T-helper 2 cell (primary cell): Measurements from ENCODE around the gene PPFIA1.

Experiments used
- DNase-seq, 5 experiments: peaks; one replicate each; pipeline versions ENCODE4 v3.0.0 to v3.0.0-alpha.2; 2012 to 2022
- total RNA-seq, 2 donors: gene quantifications; one replicate each; lab custom pipeline; 2026; lab: John Stamatoyannopoulos, UW

PPFIA1 gene
- total RNA-seq, result 57.1 to 59.3 reads per million in 2 donors

GRCh38 chr11:70270104-70270876 lies at the start of gene PPFIA1:
PPFIA1 (plus strand) TSS chr11:70270690; CDS start chr11:70272173, 1,483 bp downstream.
- peak; percentile 90 to 95 (median 94) for DNase-seq

DNA sequence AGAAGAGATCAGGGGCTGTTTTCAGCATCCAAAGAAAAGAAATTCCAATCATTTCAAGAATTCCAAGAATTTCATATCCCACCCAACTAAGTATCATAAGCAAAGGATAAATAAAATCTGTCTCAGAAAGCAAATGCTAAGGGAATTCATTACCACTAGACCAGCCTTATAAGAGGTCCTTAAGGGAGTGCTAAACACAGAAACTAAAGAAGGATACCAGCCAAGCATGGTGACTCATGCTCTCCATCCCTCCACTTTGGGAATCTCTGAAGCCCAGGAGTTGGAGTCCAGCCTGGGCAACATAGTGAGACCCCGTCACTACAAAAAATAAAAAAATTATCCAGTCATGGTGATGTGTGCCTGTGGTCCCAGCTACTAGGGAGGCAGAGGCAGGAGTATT lies 49.6 kb upstream of the PPFIA1 start:
- no peak for DNase-seq

- DNase-seq, result no peak
Measured at GRCh38 chr11:70225681-70226177, 44.8 kb upstream of the PPFIA1 start.

- DNase-seq, result no peak
Measured at GRCh38 chr11:70226183-70226582, 44.3 kb upstream of the PPFIA1 start.

GRCh38 chr11:70226967-70227366 lies 43.5 kb upstream of the PPFIA1 start:
- no peak for DNase-seq

GRCh38 chr11:70229737-70230136 lies 40.8 kb upstream of the PPFIA1 start:
- no peak for DNase-seq

DNA sequence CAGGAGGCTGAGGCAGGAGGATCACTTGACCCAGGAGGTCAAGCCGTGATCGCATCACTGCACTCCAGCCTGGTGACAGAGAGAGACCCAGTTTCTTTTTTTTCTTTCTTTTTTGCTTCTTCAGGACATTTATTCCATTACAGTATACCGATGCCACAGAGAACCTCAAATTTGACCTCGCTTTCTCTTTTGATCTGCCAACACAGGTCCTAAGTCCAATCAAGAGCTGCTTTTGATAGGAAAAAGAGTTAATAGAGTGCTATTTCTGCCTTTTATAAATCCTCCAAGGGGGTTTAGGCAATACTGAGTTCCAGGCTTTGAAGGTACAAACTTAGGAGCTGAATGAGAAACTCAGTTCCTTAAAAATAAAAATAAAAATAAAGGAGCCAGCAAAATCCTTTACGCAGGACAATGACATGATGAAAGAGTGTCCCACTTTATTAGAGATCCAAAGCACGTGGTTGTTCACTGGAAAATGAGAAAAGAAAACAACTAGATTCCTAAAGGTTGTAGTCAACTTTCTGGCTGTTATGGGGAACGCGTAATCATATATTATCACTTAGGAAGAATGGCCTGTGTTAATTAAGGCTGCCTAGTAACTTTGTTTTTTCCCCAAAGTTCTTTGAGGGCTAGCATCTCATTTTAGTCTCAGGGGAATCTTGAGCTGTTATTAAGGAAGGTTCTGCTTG lies 40.2 kb upstream of the PPFIA1 start:
- no peak for DNase-seq

- no peak for DNase-seq
Measured at GRCh38 chr11:70230840-70231710, 39.4 kb upstream of the PPFIA1 start.

GRCh38 chr11:70233034-70233433 lies 37.5 kb upstream of the PPFIA1 start:
- DNase-seq, result no peak

- no peak for DNase-seq
Measured at GRCh38 chr11:70233511-70233934, 37.0 kb upstream of the PPFIA1 start.

- DNase-seq, result no peak
Measured at GRCh38 chr11:70233962-70234361, 36.5 kb upstream of the PPFIA1 start.

GRCh38 chr11:70240337-70240736 lies 30.2 kb upstream of the PPFIA1 start:
- DNase-seq, result no peak

DNA sequence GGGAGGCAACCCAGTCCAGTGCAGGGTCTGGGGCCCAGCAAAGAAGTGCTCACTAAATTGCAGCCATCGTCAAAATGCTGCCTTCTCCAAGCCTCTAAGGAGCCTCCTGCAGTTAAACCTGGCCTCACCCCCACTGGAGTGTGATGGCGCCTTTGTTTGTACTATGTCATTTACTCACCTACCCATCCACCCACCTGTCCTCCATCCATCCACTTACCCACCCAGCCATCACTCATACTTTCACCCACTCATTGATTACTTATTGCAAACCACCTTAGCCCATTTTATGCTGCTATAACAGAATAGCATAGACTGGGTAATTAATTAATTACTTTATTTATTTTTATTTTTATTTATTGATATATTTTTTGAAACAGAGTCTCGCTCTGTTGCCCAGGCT lies 28.8 kb upstream of the PPFIA1 start:
- DNase-seq, result no peak

- no peak for DNase-seq
Measured at GRCh38 chr11:70242885-70243284, 27.6 kb upstream of the PPFIA1 start.

DNA sequence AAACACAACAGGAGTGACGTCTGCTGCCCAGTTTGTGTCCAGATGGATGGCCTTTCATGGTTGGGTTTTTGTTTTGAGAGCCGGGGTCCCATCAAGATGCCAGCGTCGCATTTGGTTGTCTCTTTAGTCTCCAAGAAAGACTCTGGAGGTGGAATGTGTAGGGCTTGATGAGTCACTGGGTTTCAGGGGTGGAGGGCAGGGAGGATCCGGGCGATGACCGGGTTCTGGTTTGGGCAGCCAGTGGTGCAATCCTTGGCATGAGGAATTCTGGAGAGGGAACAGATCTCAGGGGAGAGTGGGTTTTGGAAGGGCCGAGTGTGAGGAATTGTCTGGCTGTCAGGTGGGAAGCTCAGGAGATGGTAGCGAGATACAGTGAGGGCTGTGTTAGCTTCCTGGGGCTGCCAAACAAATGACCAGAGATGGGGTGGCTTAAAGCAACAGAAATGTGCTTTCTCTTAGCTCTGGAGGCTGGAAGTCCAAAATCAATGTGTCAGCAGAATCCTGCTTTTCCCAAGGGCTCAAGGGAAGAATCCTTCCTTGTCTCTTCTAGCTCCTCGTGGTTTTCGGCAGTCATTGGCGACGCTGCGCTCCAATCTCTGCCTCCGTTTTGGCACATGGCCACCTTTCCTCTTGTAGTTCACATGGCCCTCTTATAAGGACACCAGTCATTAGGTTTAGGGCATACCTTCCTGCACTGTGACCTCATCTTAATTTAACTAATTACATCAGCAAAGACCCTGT lies 26.4 kb upstream of the PPFIA1 start:
- no peak for DNase-seq

DNA sequence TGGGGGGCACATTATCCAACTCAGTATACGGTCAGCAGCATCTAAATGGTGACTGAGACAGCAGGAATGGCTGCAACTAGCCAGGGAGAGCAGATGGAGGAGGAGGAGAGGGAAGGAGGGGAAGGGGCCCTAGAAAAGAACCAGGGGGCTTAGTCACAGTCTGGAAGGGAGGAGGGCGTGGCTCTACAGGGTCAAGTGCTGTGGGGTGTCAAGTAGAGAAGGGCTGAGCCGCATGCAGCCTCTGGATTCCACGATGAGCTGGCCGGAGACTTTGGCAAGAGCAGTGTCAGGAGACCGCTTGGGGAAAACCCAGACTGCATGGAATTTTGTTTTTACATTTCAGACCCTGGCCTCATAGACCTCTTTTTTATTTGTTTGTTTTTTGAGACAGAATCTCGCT lies 25.8 kb upstream of the PPFIA1 start:
- DNase-seq, result no peak

DNA sequence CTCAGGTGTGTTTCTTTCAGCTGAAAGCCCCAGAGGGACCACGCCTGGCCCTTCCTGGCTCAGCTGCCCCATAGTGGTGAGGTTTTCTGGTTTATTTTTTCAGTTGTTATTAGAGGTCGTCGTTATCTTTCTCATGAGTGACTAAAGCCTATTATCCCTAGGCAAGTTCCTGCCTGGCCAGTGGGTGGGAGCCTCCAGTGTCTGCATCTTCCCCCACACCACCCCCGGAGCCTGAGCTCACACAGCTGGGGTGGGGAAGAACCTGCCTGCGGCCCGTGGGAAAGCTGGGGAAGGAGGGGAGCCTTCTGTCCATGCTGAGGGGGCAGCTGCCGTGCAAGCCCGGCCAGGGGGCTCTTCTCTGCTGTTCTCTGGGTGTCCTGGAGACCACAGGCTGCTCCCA lies 24.3 kb upstream of the PPFIA1 start:
- no peak for DNase-seq

- DNase-seq, result no peak
Measured at GRCh38 chr11:70247042-70247709, 23.3 kb upstream of the PPFIA1 start.

DNA sequence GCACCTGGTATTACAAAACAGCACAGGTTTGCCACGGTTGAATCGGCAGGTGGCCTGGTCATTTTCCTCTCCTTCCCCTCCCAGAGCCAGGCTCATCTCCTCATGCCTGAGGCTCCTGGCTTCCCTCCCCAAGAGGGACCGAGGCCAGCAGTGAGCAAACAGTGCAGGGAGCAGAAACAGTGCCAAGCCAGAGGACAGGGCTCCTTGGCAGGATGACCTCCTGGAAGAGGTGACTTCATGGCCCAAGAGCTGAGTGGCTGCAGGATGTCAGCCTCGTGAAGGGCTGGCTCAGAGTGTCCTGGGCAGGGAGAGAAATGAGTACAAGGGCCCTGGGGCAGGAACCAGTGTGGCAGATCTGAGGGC lies 22.8 kb upstream of the PPFIA1 start:
- no peak for DNase-seq

DNA sequence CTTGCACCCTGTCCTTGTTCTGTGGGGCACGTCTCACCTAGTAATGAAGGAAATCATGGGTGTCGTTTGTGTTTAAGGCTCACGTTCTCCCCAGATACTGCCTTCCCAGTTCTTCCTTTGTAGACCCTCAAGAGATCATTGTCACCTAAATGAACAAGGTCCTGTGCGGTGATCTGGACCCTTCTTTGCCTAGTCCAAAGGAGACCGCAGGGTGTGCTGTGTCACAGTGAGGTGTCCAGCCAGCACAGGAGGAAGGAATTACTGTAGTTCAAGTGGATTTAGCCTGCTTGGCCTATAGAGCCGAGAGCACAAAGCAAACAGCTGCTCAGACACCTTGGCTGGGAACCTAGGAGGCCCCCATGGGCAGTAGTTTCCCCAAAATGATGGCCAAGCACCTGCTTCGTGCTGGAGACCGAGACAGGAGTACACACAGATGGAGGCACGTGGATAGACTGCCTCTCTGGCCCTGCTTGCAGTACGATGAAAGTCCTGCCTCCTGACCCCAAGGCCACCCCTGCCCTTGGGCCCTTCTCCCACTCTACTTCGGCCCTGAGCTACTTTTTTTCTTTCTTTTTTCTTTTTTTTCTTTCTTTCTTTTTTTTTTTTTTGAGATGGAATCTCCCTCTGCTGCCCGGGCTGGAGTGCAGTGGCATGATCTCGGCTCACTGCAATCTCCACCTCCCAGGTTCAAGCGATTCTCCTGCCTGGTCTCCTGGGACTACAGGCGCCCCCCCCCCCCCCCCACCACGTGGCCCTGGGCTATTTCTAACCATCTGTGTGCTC lies 19.4 kb upstream of the PPFIA1 start:
- no peak for DNase-seq
